LNCaP clone FGC (cell line): ENCODE data around the gene CISD1.

Experiments used
- DNase-seq: peaks from one replicate; pipeline ENCODE4 v3.0.0-alpha.2; 2011; ENCODE audit warnings: low read depth
- H3K4me3 ChIP-seq: 2 replicates; pipeline ENCODE4 v1.5.1; 2011; ENCODE audit warnings: mild to moderate bottlenecking, low read depth, low read length, control low read depth
- CTCF ChIP-seq: IDR thresholded peaks from 2 replicates; pipeline ENCODE4 v1.5.1; 2012; ENCODE audit warnings: mild to moderate bottlenecking; ENCODE audit not compliant: control insufficient read depth, insufficient read depth; ENCODE audit errors: extremely low read depth

Gene CISD1

GRCh38 chr10:58293989-58294388 lies 25.0 kb downstream of the CISD1 start:
- no peak overlapping the region for H3K4me3 ChIP-seq
- no peak for TF ChIP-seq CTCF
- no peak for DNase-seq

GRCh38 chr10:58299580-58299979 lies 30.6 kb downstream of the CISD1 start:
- TF ChIP-seq CTCF = peak; percentile 82
- H3K4me3 ChIP-seq = no peak overlapping the region
- DNase-seq = no peak

- DNase-seq = peak; percentile 85
- H3K4me3 ChIP-seq = no peak overlapping the region
- TF ChIP-seq CTCF = no peak
Measured at GRCh38 chr10:58300676-58301075, 31.7 kb downstream of the CISD1 start.

GRCh38 chr10:58302254-58302653 lies 33.3 kb downstream of the CISD1 start:
- H3K4me3 ChIP-seq = no peak overlapping the region
- no peak for DNase-seq
- no peak for TF ChIP-seq CTCF

GRCh38 chr10:58304099-58304633 lies 35.2 kb downstream of the CISD1 start:
- H3K4me3 ChIP-seq = no peak overlapping the region
- no peak for TF ChIP-seq CTCF
- DNase-seq = no peak

GRCh38 chr10:58305821-58306220 lies 36.9 kb downstream of the CISD1 start:
- H3K4me3 ChIP-seq = no peak overlapping the region
- DNase-seq = no peak
- TF ChIP-seq CTCF = no peak

GRCh38 chr10:58307676-58308075 lies 38.7 kb downstream of the CISD1 start:
- no peak for TF ChIP-seq CTCF
- H3K4me3 ChIP-seq = no peak overlapping the region
- no peak for DNase-seq
